ENCODE results near the gene CGGBP1.

GRCh38 chr3:88028876-88029275, 29.9 kb downstream of the CGGBP1 start:
- TF ChIP-seq CTCF (conservative IDR thresholded peaks at IDR 0.05 in 1 of 2, IDR thresholded peaks at IDR 0.05 in 1 of 2; ENCODE audit: extremely low read depth in 1 of 2, insufficient read depth in 1 of 2, low read depth in 1 of 2, low read length in 2 of 2) (no peak), EZH2 (IDR thresholded peaks at IDR 0.05; ENCODE audit: borderline replicate concordance, low read length) (no peak)
